HG03521 (cell line): ENCODE data around the gene GTPBP6.
"Not testable (repeated sequence)": the region's sequence is repeated elsewhere in the genome, so short reads cannot be mapped to it uniquely, and the experiment has no call there.

Experiments
- ATAC-seq: cut with Tn5 transposase; IDR thresholded peaks from one replicate; pipeline ENCODE4 v1.9.1; 2021; ENCODE audit warnings: mild to moderate bottlenecking, moderate library complexity; ENCODE audit not compliant: unreplicated experiment

The GTPBP6 gene

GRCh38 chrX:292900-293897 is 25.4 kb downstream of the GTPBP6 start:
- no peak for ATAC-seq

GRCh38 chrX:291411-291901 is 27.1 kb downstream of the GTPBP6 start:
- no peak for ATAC-seq

GRCh38 chrX:290476-291166 is 28.0 kb downstream of the GTPBP6 start:
- no peak for ATAC-seq

- ATAC-seq, result no peak
Observed at GRCh38 chrX:288561-288991, 30.0 kb downstream of the GTPBP6 start.

- ATAC-seq, result no peak
Observed at GRCh38 chrX:287670-288069, 30.9 kb downstream of the GTPBP6 start.

- no peak for ATAC-seq
Observed at GRCh38 chrX:285076-285677, 33.4 kb downstream of the GTPBP6 start.

GRCh38 chrX:283115-283845 is 35.3 kb downstream of the GTPBP6 start:
- peak; percentile 98 for ATAC-seq

GRCh38 chrX:282000-282681 is 36.5 kb downstream of the GTPBP6 start:
- not testable (repeated sequence) for ATAC-seq

GRCh38 chrX:281166-281999 is 37.2 kb downstream of the GTPBP6 start, which contains the start of gene PLCXD1:
TSS of gene PLCXD1 (plus strand) at chrX:281381. CDS start at chrX:284188, 2,807 bp downstream.
- no peak for ATAC-seq

- not testable (repeated sequence) for ATAC-seq
Observed at GRCh38 chrX:280722-281121, 37.9 kb downstream of the GTPBP6 start.

- not testable (repeated sequence) for ATAC-seq
Observed at GRCh38 chrX:279757-280604, 38.6 kb downstream of the GTPBP6 start.

- ATAC-seq, result peak; percentile 18
Observed at GRCh38 chrX:276581-277201, 41.9 kb downstream of the GTPBP6 start.

GRCh38 chrX:275967-276580 is 42.5 kb downstream of the GTPBP6 start:
- ATAC-seq, result peak; percentile 64

GRCh38 chrX:275476-275966 is 43.1 kb downstream of the GTPBP6 start:
- peak; percentile 31 for ATAC-seq

GRCh38 chrX:274904-275475 is 43.6 kb downstream of the GTPBP6 start:
- no peak for ATAC-seq

- no peak for ATAC-seq
Observed at GRCh38 chrX:270848-271367, 47.7 kb downstream of the GTPBP6 start.
